Uterus (tissue), 4 donors: ENCODE results near the gene MYOZ2. TPM values are rescaled to one million over a fixed set of nuclear protein-coding genes. Genes with fewer than 3 reads are reported as not detected.

Source experiments
- DNase-seq, 2 donors: peaks; one replicate each; pipeline ENCODE4 v3.0.0-alpha.2; 2019 to 2020
- H3K27ac ChIP-seq, 2 donors: fragments of 200-600 bp; sonication (generic); 1 replicate in 1 of 2; 2 replicates in 1 of 2; pipeline ENCODE4 v1.5.1; 2016 to 2018
- H3K27me3 ChIP-seq, 2 donors: fragments of 200-600 bp; sonication (generic); one replicate each; pipeline ENCODE4 v1.5.1; 2018 to 2019; ENCODE audit warnings: control low read depth in 1 of 2
- H3K36me3 ChIP-seq, 2 donors: fragments of 200-600 bp; sonication (generic); one replicate each; pipeline ENCODE4 v1.5.1; 2019; ENCODE audit warnings: control low read depth in 1 of 2
- H3K4me1 ChIP-seq, 2 donors: fragments of 200-600 bp; sonication (generic); one replicate each; pipeline ENCODE4 v1.5.1; 2018 to 2019; ENCODE audit warnings: control low read depth in 1 of 2
- H3K4me3 ChIP-seq, 2 donors: fragments of 200-600 bp; sonication (generic); 1 replicate in 1 of 2; 2 replicates in 1 of 2; pipeline ENCODE4 v1.5.1; 2018 to 2019; ENCODE audit warnings: mild to moderate bottlenecking in 1 of 2
- H3K9me3 ChIP-seq, 2 donors: fragments of 200-600 bp; sonication (generic); one replicate each; pipeline ENCODE4 v1.5.1; 2019; ENCODE audit warnings: control low read depth in 1 of 2
- POLR2A ChIP-seq, 2 donors: fragments of 450-650 bp; IDR thresholded peaks; one replicate each; pipeline ENCODE4 v1.6.1; 2016; ENCODE audit warnings: antibody characterized with exemption in 2 of 2, mild to moderate bottlenecking in 1 of 2, moderate library complexity in 1 of 2
- intact Hi-C: fragments of 100-400 bp; cut with DNase I; formaldehyde crosslinking; loops from one replicate; pipeline ENCODE4 v1.15.1; 2023; ENCODE audit warnings: low total_unique reads
- total RNA-seq, 4 donors: library from RNA; depleted of rRNA in 3 of 4; stranded (reverse); fragments of >200 nt in 3 of 4; gene quantifications; one replicate each; pipeline versions ENCODE4 v1.1.0 to v1.2.4, GENCODE V29; 2014 to 2023
- TF ChIP-seq, protein P1 (sequence below), 4 experiments: fragments of 200-600 bp in 2 of 4; fragments of 450-650 bp in 2 of 4; sonication (generic) in 2 of 4; IDR thresholded peaks; one replicate each; pipeline ENCODE4 v1.5.1; 2016 to 2019; ENCODE audit warnings: antibody characterized with exemption in 4 of 4, mild to moderate bottlenecking in 2 of 4, moderate library complexity in 1 of 4
- donor health status: DM: yes; HTN: yes; CAD: no.

MYOZ2 gene
- total RNA-seq, 4 donors from 2014 or later: 0.62 to 1.8 (median 1.5) TPM; not detected in 1

DNA sequence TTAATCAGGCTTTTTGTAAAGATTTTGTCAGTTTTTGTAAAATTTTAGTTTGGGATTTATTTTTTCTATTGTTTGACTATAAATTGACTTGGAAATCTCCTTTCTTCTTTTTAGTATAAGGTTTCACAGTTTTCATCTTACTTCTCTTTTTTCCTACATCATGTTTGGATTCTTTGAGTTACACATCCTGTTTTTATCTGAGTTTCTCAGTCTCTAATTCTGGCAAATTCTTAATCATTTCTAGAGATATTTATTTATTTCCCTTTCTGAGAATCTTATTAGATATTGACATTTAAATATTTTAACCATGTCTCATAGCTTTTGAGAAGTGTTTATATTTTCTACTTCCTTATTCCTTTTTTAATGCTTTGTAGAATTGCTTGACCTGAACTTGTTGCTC lies 97.6 kb downstream of the MYOZ2 start:
- DNase-seq: no peak
- no peak overlapping the region for H3K4me3 ChIP-seq
- no peaks in the 10 kb centered on the region for H3K27me3 ChIP-seq
- no peaks in the 10 kb centered on the region for H3K4me1 ChIP-seq
- peak overlapping the region in 1 of 2 donors; percentile 16 for H3K27ac ChIP-seq
- TF ChIP-seq, protein P1, sequence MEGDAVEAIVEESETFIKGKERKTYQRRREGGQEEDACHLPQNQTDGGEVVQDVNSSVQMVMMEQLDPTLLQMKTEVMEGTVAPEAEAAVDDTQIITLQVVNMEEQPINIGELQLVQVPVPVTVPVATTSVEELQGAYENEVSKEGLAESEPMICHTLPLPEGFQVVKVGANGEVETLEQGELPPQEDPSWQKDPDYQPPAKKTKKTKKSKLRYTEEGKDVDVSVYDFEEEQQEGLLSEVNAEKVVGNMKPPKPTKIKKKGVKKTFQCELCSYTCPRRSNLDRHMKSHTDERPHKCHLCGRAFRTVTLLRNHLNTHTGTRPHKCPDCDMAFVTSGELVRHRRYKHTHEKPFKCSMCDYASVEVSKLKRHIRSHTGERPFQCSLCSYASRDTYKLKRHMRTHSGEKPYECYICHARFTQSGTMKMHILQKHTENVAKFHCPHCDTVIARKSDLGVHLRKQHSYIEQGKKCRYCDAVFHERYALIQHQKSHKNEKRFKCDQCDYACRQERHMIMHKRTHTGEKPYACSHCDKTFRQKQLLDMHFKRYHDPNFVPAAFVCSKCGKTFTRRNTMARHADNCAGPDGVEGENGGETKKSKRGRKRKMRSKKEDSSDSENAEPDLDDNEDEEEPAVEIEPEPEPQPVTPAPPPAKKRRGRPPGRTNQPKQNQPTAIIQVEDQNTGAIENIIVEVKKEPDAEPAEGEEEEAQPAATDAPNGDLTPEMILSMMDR (IDR thresholded peaks at IDR 0.05): no peak
- TF ChIP-seq POLR2A (IDR thresholded peaks at IDR 0.05): no peak
- no peaks in the 10 kb centered on the region for H3K9me3 ChIP-seq
- no peaks in the 10 kb centered on the region for H3K36me3 ChIP-seq
- intact Hi-C loops: no loop called here

DNA sequence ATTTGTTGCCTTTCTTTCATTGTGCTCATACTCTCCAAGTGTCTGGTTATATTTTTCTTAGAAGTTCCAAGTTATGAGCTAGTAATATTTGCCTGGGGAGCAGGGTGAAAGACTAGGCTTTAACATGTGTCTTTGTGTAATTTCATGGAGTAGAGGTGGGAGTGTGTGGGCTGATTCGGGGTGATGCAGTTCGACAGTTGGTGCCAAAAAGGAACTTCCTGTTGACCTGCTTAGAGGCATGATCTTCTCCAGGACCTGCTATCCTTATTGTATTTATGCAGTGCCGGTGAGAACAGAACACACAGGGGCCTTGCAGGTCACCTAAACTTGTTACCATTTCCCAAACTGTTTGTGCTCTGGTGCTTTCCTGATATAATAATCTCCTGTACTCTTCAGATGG lies 98.1 kb downstream of the MYOZ2 start:
- no peak for TF ChIP-seq POLR2A (IDR thresholded peaks at IDR 0.05)
- TF ChIP-seq, protein P1 (IDR thresholded peaks at IDR 0.05): no peak
- H3K27me3 ChIP-seq: no peaks in the 10 kb centered on the region
- intact Hi-C loops: no loop called here
- no peaks in the 10 kb centered on the region for H3K9me3 ChIP-seq
- DNase-seq: peak in 1 of 2 donors; percentile 14
- H3K4me1 ChIP-seq: no peaks in the 10 kb centered on the region
- peak overlapping the region; percentile 16 to 19 for H3K27ac ChIP-seq
- H3K36me3 ChIP-seq: no peaks in the 10 kb centered on the region
- H3K4me3 ChIP-seq: no peak overlapping the region

DNA sequence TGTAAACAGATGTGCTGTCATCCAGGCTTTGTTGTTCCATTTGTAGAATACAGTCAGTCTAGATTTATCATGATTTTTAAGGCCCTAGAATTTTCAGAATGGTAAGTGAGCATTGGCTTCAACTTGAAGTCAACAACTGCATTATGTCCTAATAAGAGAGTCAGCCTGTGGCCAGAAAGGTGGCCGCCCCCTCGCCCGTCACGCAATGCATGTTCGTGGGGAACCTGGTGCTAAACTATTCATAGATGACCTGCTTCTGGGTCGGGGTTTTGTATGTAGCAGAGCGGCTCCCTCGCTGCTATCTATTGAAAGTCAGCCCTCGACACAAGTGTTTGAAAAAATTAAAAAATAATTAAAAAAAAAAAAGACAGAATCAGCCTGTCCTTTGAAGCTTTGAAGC lies 101.6 kb downstream of the MYOZ2 start:
- Histone ChIP-seq H3K4me3 (no peak overlapping the region), H3K4me1 (no peaks in the 10 kb centered on the region), H3K36me3 (no peaks in the 10 kb centered on the region), H3K27ac (no peak overlapping the region), H3K27me3 (no peaks in the 10 kb centered on the region), H3K9me3 (no peaks in the 10 kb centered on the region)
- intact Hi-C loops: no loop called here
- TF ChIP-seq POLR2A (IDR thresholded peaks at IDR 0.05): no peak
- TF ChIP-seq, protein P1 (IDR thresholded peaks at IDR 0.05): no peak
- no peak for DNase-seq

Other genes with a start within 250 kb of the MYOZ2 start
- 100 to 1,000 TPM; 144 to 400 (median 228) TPM for gene SYNPO2, start 247.0 kb upstream of the MYOZ2 start, total RNA-seq
- gene USP53, start 76.9 kb downstream of the MYOZ2 start, total RNA-seq: 100 to 1,000 TPM in 1 of 4 donors, 10 to 100 TPM in 3; 29.5 to 156 (median 48.6) TPM
- gene FABP2, start 186.3 kb downstream of the MYOZ2 start, total RNA-seq: not detected